GM10266 (cell line): ENCODE results near the gene ZMPSTE24.
A peak's percentile ranks its signal among the peaks of the same experiment; 100 is the strongest.

Experiments
- DNase-seq: peaks from one replicate; pipeline ENCODE4 v3.0.0; 2012; ENCODE audit errors: extremely low spot score
- CTCF ChIP-seq: IDR thresholded peaks from 2 replicates; pipeline ENCODE4 v1.5.1; 2012; ENCODE audit warnings: mild to moderate bottlenecking, low read depth; ENCODE audit not compliant: control insufficient read depth, insufficient read depth; ENCODE audit errors: missing control alignments

The ZMPSTE24 gene

GRCh38 chr1:40309374-40310128 lies 51.5 kb downstream of the ZMPSTE24 start:
- no peak for DNase-seq
- no peak for TF ChIP-seq CTCF

GRCh38 chr1:40310129-40310461 lies 52.1 kb downstream of the ZMPSTE24 start:
- no peak for TF ChIP-seq CTCF
- no peak for DNase-seq

- DNase-seq = no peak
- no peak for TF ChIP-seq CTCF
Measured at GRCh38 chr1:40310983-40311642, 53.1 kb downstream of the ZMPSTE24 start.

- TF ChIP-seq CTCF = no peak
- DNase-seq = no peak
Measured at GRCh38 chr1:40311692-40312091, 53.7 kb downstream of the ZMPSTE24 start.

GRCh38 chr1:40312238-40313205 lies 54.5 kb downstream of the ZMPSTE24 start:
- peak; percentile 89 for DNase-seq
- peak; percentile 13 for TF ChIP-seq CTCF

GRCh38 chr1:40313329-40313957 lies 55.4 kb downstream of the ZMPSTE24 start:
- DNase-seq = no peak
- TF ChIP-seq CTCF = no peak
